Loucy (cell line): ENCODE results near the gene PRSS1.

Experiments
- EZH2phosphoT487 ChIP-seq: fragments of 200-600 bp; IDR thresholded peaks from 2 replicates; pipeline ENCODE4 v1.6.1; 2018; ENCODE audit warnings: antibody characterized with exemption, mild to moderate bottlenecking, moderate library complexity, borderline replicate concordance
- TF ChIP-seq, protein P1 (sequence below): fragments of 200-600 bp; sonication (generic); conservative IDR thresholded peaks from 2 replicates; pipeline ENCODE4 v1.5.1; 2014; ENCODE audit warnings: mild to moderate bottlenecking, antibody characterized with exemption, low read length

DNA sequence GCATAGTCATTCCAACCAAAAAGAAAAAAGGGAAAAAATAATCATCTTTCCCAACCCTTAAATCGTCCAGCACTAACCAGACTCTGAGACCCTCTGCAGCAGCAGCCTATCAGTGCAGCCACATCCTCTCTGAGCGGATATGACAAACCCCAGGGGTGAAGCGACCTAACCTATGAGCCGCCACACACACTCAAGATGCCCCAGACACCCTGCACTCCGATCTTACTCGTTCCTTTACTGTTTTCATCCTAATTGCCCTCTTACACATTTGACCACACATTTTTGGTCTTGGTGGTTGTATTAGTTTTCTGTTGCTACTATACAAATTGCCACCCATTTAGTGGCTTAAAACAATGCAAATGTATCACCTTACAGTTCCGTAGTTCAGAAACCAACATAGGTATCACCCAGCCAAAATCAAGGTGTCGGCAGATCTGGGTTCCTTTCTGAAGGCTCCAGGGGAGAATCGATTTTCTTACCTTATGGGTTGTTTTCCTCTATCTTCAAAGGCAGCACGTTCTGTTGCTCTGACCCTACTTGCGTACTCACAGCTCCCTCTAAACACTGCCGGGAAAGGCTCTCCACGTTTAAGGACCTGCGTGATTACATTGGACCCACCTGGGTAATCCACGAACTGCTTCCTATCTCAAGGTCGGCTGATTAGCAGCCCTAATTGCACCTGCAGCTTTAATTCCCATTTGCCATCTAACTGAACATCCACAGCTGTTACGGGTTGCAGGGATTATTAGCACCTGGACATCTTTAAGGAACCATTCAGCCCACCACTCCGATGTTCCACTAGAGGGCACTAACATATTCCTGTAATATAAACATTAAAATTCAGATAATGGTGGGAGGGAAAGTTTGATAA, 37.3 kb upstream of the PRSS1 start:
- TF ChIP-seq, protein P1, sequence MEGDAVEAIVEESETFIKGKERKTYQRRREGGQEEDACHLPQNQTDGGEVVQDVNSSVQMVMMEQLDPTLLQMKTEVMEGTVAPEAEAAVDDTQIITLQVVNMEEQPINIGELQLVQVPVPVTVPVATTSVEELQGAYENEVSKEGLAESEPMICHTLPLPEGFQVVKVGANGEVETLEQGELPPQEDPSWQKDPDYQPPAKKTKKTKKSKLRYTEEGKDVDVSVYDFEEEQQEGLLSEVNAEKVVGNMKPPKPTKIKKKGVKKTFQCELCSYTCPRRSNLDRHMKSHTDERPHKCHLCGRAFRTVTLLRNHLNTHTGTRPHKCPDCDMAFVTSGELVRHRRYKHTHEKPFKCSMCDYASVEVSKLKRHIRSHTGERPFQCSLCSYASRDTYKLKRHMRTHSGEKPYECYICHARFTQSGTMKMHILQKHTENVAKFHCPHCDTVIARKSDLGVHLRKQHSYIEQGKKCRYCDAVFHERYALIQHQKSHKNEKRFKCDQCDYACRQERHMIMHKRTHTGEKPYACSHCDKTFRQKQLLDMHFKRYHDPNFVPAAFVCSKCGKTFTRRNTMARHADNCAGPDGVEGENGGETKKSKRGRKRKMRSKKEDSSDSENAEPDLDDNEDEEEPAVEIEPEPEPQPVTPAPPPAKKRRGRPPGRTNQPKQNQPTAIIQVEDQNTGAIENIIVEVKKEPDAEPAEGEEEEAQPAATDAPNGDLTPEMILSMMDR, result no peak
- TF ChIP-seq EZH2phosphoT487, result no peak
